CD4-positive, alpha-beta T cell (primary cell): ENCODE results near the gene PGM2L1. TPM values are rescaled to one million over a fixed set of nuclear protein-coding genes. Genes with fewer than 3 reads are reported as not detected.

Experiments
- ATAC-seq: fragments of 200-7000 bp; cut with Tn5 transposase; one replicate; pipeline ENCODE4 v1.10.0; 2022; ENCODE audit warnings: mild to moderate bottlenecking; ENCODE audit not compliant: poor library complexity
- CTCF ChIA-PET: fragments of 350-600 bp; sonication (Branson Sonifier 250); formaldehyde crosslinking; loops from one replicate; lab custom pipeline; 2021; ENCODE audit warnings: antibody characterized with exemption, inconsistent platforms; lab: Charles Lee
- POLR2A ChIA-PET: fragments of 350-600 bp; sonication (Branson Sonifier 250); formaldehyde crosslinking; loops from one replicate; lab custom pipeline; 2021; ENCODE audit warnings: antibody characterized with exemption, inconsistent platforms; lab: Charles Lee
- DNase-seq, 14 experiments: peaks; one replicate each; pipeline ENCODE4 v3.0.0-alpha.2; 2013 to 2020; ENCODE audit warnings: mixed read lengths in 2 of 14
- H3K27ac ChIP-seq, 2 donors: one replicate each; pipeline versions ENCODE4 v1.5.1 to v1.7.0; 2013; ENCODE audit warnings: low read length in 2 of 2, low read depth in 1 of 2, mild to moderate bottlenecking in 1 of 2
- H3K27me3 ChIP-seq, 2 experiments: 1 replicate in 1 of 2; 2 replicates in 1 of 2; pipeline versions ENCODE4 v1.6.1 to v1.7.0; 2013; ENCODE audit warnings: low read length in 2 of 2, control low read depth in 1 of 2, mild to moderate bottlenecking in 1 of 2, moderate library complexity in 1 of 2; ENCODE audit not compliant: insufficient read depth in 2 of 2, control insufficient read depth in 1 of 2
- H3K36me3 ChIP-seq: one replicate; pipeline ENCODE4 v1.6.1; 2013; ENCODE audit warnings: low read length, control low read depth; ENCODE audit not compliant: insufficient read depth
- H3K4me1 ChIP-seq: one replicate; pipeline ENCODE4 v1.6.1; 2013; ENCODE audit warnings: low read length, control low read depth; ENCODE audit not compliant: insufficient read depth
- H3K4me3 ChIP-seq: one replicate; pipeline ENCODE4 v1.5.1; 2013; ENCODE audit warnings: mild to moderate bottlenecking, low read length, moderate library complexity
- H3K9me3 ChIP-seq, 2 experiments: 1 replicate in 1 of 2; 2 replicates in 1 of 2; pipeline versions ENCODE4 v1.6.1 to v1.7.0; 2013; ENCODE audit warnings: low read length in 2 of 2, mild to moderate bottlenecking in 2 of 2, control low read depth in 1 of 2, moderate library complexity in 1 of 2; ENCODE audit not compliant: control insufficient read depth in 1 of 2, insufficient read depth in 1 of 2
- H3K27ac Mint-ChIP-seq: one replicate; pipeline ENCODE4 v1.8.0; 2020; ENCODE audit warnings: mixed read lengths
- H3K27me3 Mint-ChIP-seq: one replicate; pipeline ENCODE4 v1.8.0; 2021; ENCODE audit warnings: mixed read lengths
- H3K36me3 Mint-ChIP-seq: one replicate; pipeline ENCODE4 v1.8.0; 2021; ENCODE audit warnings: low read depth, mixed read lengths
- H3K4me1 Mint-ChIP-seq: one replicate; pipeline ENCODE4 v1.8.0; 2021; ENCODE audit warnings: low read depth, mixed read lengths
- H3K4me3 Mint-ChIP-seq: one replicate; pipeline ENCODE4 v1.8.0; 2020; ENCODE audit warnings: mild to moderate bottlenecking, mixed read lengths
- H3K9me3 Mint-ChIP-seq: one replicate; pipeline ENCODE4 v1.8.0; 2020; ENCODE audit warnings: mixed read lengths
- intact Hi-C, 2 experiments: fragments of 100-400 bp; cut with DNase I in 1 of 2; cut with micrococcal nuclease in 1 of 2; formaldehyde crosslinking; loops; one replicate each; pipeline versions ENCODE4 v1.15.1 to v1.9.0; 2023 to 2025; cut with DNase I, micrococcal nuclease
- total RNA-seq, 174 experiments: library from RNA in 2 of 174; stranded (reverse) in 2 of 174; gene quantifications; one replicate each; pipeline ENCODE4 v1.2.3 and lab custom pipeline; 2021 to 2026
- TF ChIP-seq, protein P1 (sequence below): fragments of 200-600 bp; IDR thresholded peaks from one replicate; pipeline ENCODE4 v1.8.0; 2022; ENCODE audit warnings: antibody characterized with exemption, mild to moderate bottlenecking

The PGM2L1 gene
- total RNA-seq, 2 experiments from 2014 or later, result 10.2 to 11.8 TPM

GRCh38 chr11:74444173-74444826 is 46.1 kb upstream of the PGM2L1 start:
- ATAC-seq (no peak), DNase-seq (no peak)
- Mint-ChIP-seq H3K9me3 (no peaks in the 10 kb centered on the region), H3K27ac (no peak overlapping the region), H3K27me3 (no peaks in the 10 kb centered on the region), H3K4me1 (no peaks in the 10 kb centered on the region), H3K4me3 (no peak overlapping the region), H3K36me3 (no peaks in the 10 kb centered on the region)
- Histone ChIP-seq H3K4me1 (no peaks in the 10 kb centered on the region), H3K27ac (no peak overlapping the region), H3K36me3 (no peaks in the 10 kb centered on the region), H3K27me3 (no peaks in the 10 kb centered on the region), H3K4me3 (no peak overlapping the region), H3K9me3 (no peaks in the 10 kb centered on the region)
- CTCF ChIA-PET, result interaction anchor here (1.5 kb wide), 1 partner anchor 9 kb away, joined by 5 read pairs; no protein-coding TSS in a partner anchor
- POLR2A ChIA-PET, result no interaction called here
- intact Hi-C loops, result no loop called here
- TF ChIP-seq, protein P1, sequence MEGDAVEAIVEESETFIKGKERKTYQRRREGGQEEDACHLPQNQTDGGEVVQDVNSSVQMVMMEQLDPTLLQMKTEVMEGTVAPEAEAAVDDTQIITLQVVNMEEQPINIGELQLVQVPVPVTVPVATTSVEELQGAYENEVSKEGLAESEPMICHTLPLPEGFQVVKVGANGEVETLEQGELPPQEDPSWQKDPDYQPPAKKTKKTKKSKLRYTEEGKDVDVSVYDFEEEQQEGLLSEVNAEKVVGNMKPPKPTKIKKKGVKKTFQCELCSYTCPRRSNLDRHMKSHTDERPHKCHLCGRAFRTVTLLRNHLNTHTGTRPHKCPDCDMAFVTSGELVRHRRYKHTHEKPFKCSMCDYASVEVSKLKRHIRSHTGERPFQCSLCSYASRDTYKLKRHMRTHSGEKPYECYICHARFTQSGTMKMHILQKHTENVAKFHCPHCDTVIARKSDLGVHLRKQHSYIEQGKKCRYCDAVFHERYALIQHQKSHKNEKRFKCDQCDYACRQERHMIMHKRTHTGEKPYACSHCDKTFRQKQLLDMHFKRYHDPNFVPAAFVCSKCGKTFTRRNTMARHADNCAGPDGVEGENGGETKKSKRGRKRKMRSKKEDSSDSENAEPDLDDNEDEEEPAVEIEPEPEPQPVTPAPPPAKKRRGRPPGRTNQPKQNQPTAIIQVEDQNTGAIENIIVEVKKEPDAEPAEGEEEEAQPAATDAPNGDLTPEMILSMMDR, result no peak

GRCh38 chr11:74443071-74443864 is 45.0 kb upstream of the PGM2L1 start:
- no peak overlapping the region for H3K4me3 Mint-ChIP-seq
- no peak overlapping the region for H3K27ac Mint-ChIP-seq
- Histone ChIP-seq H3K36me3 (no peaks in the 10 kb centered on the region), H3K9me3 (no peaks in the 10 kb centered on the region), H3K4me1 (no peaks in the 10 kb centered on the region), H3K27ac (no peak overlapping the region), H3K4me3 (no peak overlapping the region), H3K27me3 (no peaks in the 10 kb centered on the region)
- H3K9me3 Mint-ChIP-seq, result no peaks in the 10 kb centered on the region
- ATAC-seq (no peak), DNase-seq (no peak)
- H3K27me3 Mint-ChIP-seq, result no peaks in the 10 kb centered on the region
- CTCF ChIA-PET, result no interaction called here
- TF ChIP-seq, protein P1, result no peak
- POLR2A ChIA-PET, result no interaction called here
- no peaks in the 10 kb centered on the region for H3K4me1 Mint-ChIP-seq
- intact Hi-C loops, result no loop called here
- no peaks in the 10 kb centered on the region for H3K36me3 Mint-ChIP-seq

GRCh38 chr11:74442636-74443035 is 44.4 kb upstream of the PGM2L1 start:
- Mint-ChIP-seq H3K27ac (no peak overlapping the region), H3K27me3 (no peaks in the 10 kb centered on the region), H3K4me3 (no peak overlapping the region), H3K9me3 (no peaks in the 10 kb centered on the region), H3K36me3 (no peaks in the 10 kb centered on the region), H3K4me1 (no peaks in the 10 kb centered on the region)
- H3K27me3 ChIP-seq, result no peaks in the 10 kb centered on the region
- CTCF ChIA-PET, result interaction anchor here (0.6 kb wide), 1 partner anchor 11 kb away, joined by 3 read pairs; no protein-coding TSS in a partner anchor
- no peak for ATAC-seq
- intact Hi-C loops, result no loop called here
- H3K27ac ChIP-seq, result no peak overlapping the region
- TF ChIP-seq, protein P1, result no peak
- H3K36me3 ChIP-seq, result no peaks in the 10 kb centered on the region
- no peak for DNase-seq
- no peaks in the 10 kb centered on the region for H3K4me1 ChIP-seq
- POLR2A ChIA-PET, result no interaction called here
- H3K4me3 ChIP-seq, result no peak overlapping the region
- no peaks in the 10 kb centered on the region for H3K9me3 ChIP-seq
